Spleen (tissue), 11 donors: ENCODE measurements around the gene IL1RAPL1. TPM values are rescaled to one million over a fixed set of nuclear protein-coding genes. Genes with fewer than 3 reads are reported as not detected.
"Not testable (repeated sequence)": the region's sequence is repeated elsewhere in the genome, so short reads cannot be mapped to it uniquely, and the experiment has no call there.

Source experiments
- DNase-seq: peaks from one replicate; pipeline ENCODE4 v3.0.0-alpha.2; 2020
- H3K27ac ChIP-seq, 8 donors: fragments of 200-600 bp; sonication (generic) in 7 of 8; 1 replicate in 4 of 8; 2 replicates in 4 of 8; pipeline versions ENCODE4 v1.5.0 to v1.8.0; 2016 to 2021; ENCODE audit warnings: inconsistent platforms in 4 of 8, mild to moderate bottlenecking in 4 of 8, moderate library complexity in 1 of 8
- H3K27me3 ChIP-seq, 7 donors: fragments of 200-600 bp; sonication (generic) in 6 of 7; replicated peaks in 1 of 7; 1 replicate in 4 of 7; 2 replicates in 3 of 7; pipeline versions ENCODE4 v1.5.0 to v1.8.0; 2016 to 2021; ENCODE audit warnings: inconsistent platforms in 3 of 7, mild to moderate bottlenecking in 1 of 7
- H3K36me3 ChIP-seq, 6 donors: fragments of 200-600 bp; sonication (generic) in 5 of 6; 1 replicate in 4 of 6; 2 replicates in 2 of 6; pipeline versions ENCODE4 v1.5.0 to v1.8.0; 2016 to 2021; ENCODE audit warnings: inconsistent platforms in 2 of 6
- H3K4me1 ChIP-seq, 6 donors: fragments of 200-600 bp; sonication (generic) in 5 of 6; 1 replicate in 3 of 6; 2 replicates in 3 of 6; pipeline versions ENCODE4 v1.5.0 to v1.8.0; 2016 to 2021; ENCODE audit warnings: inconsistent platforms in 3 of 6
- H3K4me3 ChIP-seq, 8 donors: fragments of 200-600 bp; sonication (generic) in 7 of 8; 1 replicate in 4 of 8; 2 replicates in 4 of 8; pipeline versions ENCODE4 v1.5.0 to v1.8.0; 2016 to 2021; ENCODE audit warnings: inconsistent platforms in 4 of 8, mild to moderate bottlenecking in 4 of 8, moderate library complexity in 2 of 8
- H3K9me3 ChIP-seq, 8 donors: fragments of 200-600 bp; sonication (generic) in 7 of 8; 1 replicate in 4 of 8; 2 replicates in 4 of 8; pipeline versions ENCODE4 v1.5.0 to v1.8.0; 2016 to 2021; ENCODE audit warnings: inconsistent platforms in 4 of 8
- CTCF ChIP-seq, 11 experiments: fragments of 200-600 bp in 7 of 11; fragments of 450-650 bp in 4 of 11; sonication (generic) in 4 of 11; IDR thresholded peaks in 8 of 11; conservative IDR thresholded peaks in 3 of 11; 1 replicate in 7 of 11; 2 replicates in 4 of 11; pipeline versions ENCODE4 v1.4.0 to v1.8.0; 2016 to 2021; ENCODE audit warnings: antibody characterized with exemption in 11 of 11, inconsistent platforms in 4 of 11, mild to moderate bottlenecking in 1 of 11
- POLR2A ChIP-seq, 3 donors: fragments of 450-650 bp; IDR thresholded peaks; one replicate each; pipeline ENCODE4 v1.5.1; 2017; ENCODE audit warnings: antibody characterized with exemption in 3 of 3, mild to moderate bottlenecking in 1 of 3
- POLR2AphosphoS5 ChIP-seq, 3 donors: sonication (generic); formaldehyde crosslinking; IDR thresholded peaks; one replicate each; pipeline ENCODE4 v1.5.1; 2017; ENCODE audit warnings: antibody characterized with exemption in 3 of 3
- WGBS, 5 donors: extraction: QIAGEN DNeasy Blood & Tissue Kit in 3 of 5; methylation state at CpG; one replicate each; pipeline versions ENCODE4 v1.1.5 to v1.1.7; 2013 to 2018; 5-methylcytosine and 5-hydroxymethylcytosine counted together
- intact Hi-C: fragments of 100-400 bp; cut with DNase I; formaldehyde crosslinking; loops from one replicate; pipeline ENCODE4 v1.15.0; 2023; ENCODE audit warnings: low total_unique reads
- polyA plus RNA-seq, 3 donors: library from polyadenylated mRNA; stranded (reverse); fragments of 200-250 nt; gene quantifications; one replicate each; pipeline ENCODE4 v1.2.1, GENCODE V29; 2013
- total RNA-seq, 7 donors: library from RNA; depleted of rRNA in 3 of 7; stranded (reverse); fragments of >200 nt in 3 of 7; fragmentation: NEBNext Ultra II Directional in 4 of 7; extraction: Animal tissue kit (Norgen Biotek cat#: 25700) in 4 of 7; gene quantifications; one replicate each; pipeline versions ENCODE4 v1.1.0 to v1.2.1, GENCODE V29; 2016 to 2021
- donor health status: healthy with polysubstance abuse.
- donor health status: DM: no; HTN: no; CAD: no; lungs with moderate emphysema.
- donor health status: DM: no; HTN: no; CAD: no.
- donor health status: Bipolar disorder and iron deficiency.
- donor health status: healthy.
- donor health status: DM: no; HTN: no; CAD: no.
- donor health status: DM: yes; HTN: yes; CAD: no.

IL1RAPL1 gene
- total and polyA plus RNA-seq, 10 donors = 0.03 to 0.19 TPM; not detected in 8

DNA sequence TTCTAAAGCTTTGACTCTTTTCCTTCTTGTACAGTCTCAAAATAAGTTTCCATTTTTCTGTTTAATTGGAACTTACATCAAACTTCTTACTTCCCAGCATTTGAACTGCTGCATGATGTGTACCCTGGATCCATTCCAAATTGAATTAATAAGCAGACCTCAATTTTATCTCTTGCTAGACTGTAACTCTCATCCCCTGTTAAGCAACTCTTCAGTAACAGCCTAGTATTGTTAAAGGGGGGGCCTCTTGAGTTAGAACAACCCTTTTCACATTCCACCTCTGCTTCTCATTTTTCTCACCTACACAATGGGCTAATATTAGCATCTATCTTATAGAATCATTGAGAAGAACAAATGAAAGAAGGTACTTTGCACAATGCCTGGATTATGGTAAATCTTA, 169.4 kb downstream of the IL1RAPL1 start:
- Histone ChIP-seq H3K27me3 (no peaks in the 10 kb centered on the region), H3K4me1 (no peaks in the 10 kb centered on the region), H3K9me3 (no peaks in the 10 kb centered on the region), H3K27ac (no peak overlapping the region), H3K4me3 (no peak overlapping the region), H3K36me3 (no peaks in the 10 kb centered on the region)
- TF ChIP-seq CTCF (IDR thresholded peaks at IDR 0.05 in 8 of 11, conservative IDR thresholded peaks at IDR 0.05 in 3 of 11) (no peak), POLR2A (IDR thresholded peaks at IDR 0.05) (no peak), POLR2AphosphoS5 (IDR thresholded peaks at IDR 0.05) (no peak)
- intact Hi-C loops = no loop called here
- no peak for DNase-seq

DNA sequence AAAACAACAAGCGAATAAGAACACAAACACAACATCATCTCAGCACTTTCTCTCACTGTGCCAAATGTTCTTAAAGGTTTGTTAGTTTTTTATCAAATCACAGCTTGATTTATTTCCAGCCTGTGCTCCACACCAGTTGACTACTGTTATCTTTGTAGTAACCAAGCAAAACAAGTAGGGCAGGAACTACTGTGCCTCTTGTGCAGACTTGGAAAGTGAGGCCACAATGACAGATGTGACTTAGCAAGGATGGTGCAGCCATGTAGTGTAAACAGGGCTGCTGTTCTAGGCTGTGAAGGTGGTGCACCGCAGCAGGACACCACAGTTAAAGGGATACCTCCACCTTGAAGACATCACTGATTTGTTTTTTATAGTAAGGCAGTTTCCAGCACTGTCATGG, 170.0 kb downstream of the IL1RAPL1 start:
- Histone ChIP-seq H3K4me3 (no peak overlapping the region), H3K36me3 (no peaks in the 10 kb centered on the region), H3K9me3 (no peaks in the 10 kb centered on the region), H3K4me1 (no peaks in the 10 kb centered on the region), H3K27me3 (no peaks in the 10 kb centered on the region), H3K27ac (no peak overlapping the region)
- intact Hi-C loops = no loop called here
- WGBS, 5 donors = 63 to 82% (median 73%) methylated on average over 2 of the region's 2 CpGs
- no peak for TF ChIP-seq POLR2A (IDR thresholded peaks at IDR 0.05)
- no peak for TF ChIP-seq POLR2AphosphoS5 (IDR thresholded peaks at IDR 0.05)
- no peak for TF ChIP-seq CTCF (IDR thresholded peaks at IDR 0.05 in 8 of 11, conservative IDR thresholded peaks at IDR 0.05 in 3 of 11)
- no peak for DNase-seq

DNA sequence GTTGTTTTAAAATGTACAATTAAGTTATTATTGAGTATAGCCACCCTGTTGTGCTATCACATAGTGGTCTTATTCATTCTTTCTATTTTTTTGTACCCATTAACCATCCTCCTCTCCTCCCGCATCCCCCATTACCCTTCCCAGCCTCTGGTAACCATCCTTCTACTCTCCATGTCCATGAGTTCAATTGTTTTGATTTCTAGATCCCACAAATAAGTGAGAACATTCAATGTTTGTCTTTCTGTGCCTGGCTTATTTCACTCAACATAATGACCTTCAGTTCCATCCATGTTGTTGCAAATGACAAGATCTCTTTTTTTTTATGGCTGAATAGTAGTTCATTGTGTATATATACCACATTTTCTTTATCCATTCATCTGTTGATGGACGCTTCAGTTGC, 179.3 kb downstream of the IL1RAPL1 start:
- WGBS, 5 donors = 66 to 92% (median 76%) methylated on average over 2 of the region's 2 CpGs

DNA sequence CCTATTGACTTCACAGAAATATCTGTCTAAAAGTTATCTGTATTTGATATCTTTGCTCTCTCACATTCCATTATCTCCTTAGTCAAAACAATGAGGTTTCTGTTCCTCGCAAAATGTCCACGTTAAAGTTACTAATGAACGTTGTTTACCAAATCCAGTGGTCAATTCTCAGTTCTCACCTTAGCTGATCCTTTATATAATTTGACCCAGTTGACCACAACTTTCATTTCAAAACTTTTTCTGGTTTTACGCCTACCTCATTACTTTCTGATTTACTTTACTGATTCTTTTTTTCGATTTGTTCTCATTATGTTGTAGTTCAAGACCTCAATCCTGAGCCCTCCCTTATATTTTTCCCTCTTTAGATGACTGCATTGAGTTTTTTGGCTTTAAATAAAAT, 186.6 kb downstream of the IL1RAPL1 start:
- Histone ChIP-seq H3K9me3 (no peaks in the 10 kb centered on the region), H3K27ac (no peak overlapping the region), H3K4me1 (no peaks in the 10 kb centered on the region), H3K4me3 (no peak overlapping the region), H3K36me3 (no peaks in the 10 kb centered on the region), H3K27me3 (no peaks in the 10 kb centered on the region)
- TF ChIP-seq CTCF (IDR thresholded peaks at IDR 0.05 in 8 of 11, conservative IDR thresholded peaks at IDR 0.05 in 3 of 11) = no peak
- no peak for TF ChIP-seq POLR2A (IDR thresholded peaks at IDR 0.05)
- no peak for TF ChIP-seq POLR2AphosphoS5 (IDR thresholded peaks at IDR 0.05)
- 72 to 90% (median 80%) methylated on average over 5 of the region's 5 CpGs for WGBS, 5 donors
- no peak for DNase-seq
- intact Hi-C loops = no loop called here

More for the DNA sequence above, 179.3 kb downstream of the IL1RAPL1 start:
- H3K9me3 ChIP-seq, DNase-seq, H3K4me1 ChIP-seq, H3K27ac ChIP-seq, intact Hi-C loops, H3K36me3 ChIP-seq, H3K27me3 ChIP-seq, H3K4me3 ChIP-seq: not testable (repeated sequence)

DNA sequence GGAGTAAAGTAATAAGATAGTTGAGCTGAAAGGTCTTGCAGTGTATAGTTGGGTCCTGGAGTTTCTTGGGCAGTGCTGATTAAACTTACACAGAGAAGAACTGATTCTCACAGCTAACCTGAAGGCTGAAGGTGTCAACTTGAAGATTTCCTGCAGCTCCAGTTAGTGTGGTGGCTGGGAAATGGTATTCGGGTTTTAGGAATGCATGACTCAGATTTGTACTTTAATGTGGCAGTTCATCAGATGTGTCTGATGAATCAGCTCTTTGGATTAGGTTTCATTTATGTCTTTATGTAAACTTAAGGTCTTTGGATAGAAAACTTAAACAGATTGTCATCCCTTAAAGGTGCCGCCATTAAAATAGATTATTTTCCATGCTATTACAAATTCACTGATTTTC, 200.0 kb downstream of the IL1RAPL1 start:
- Histone ChIP-seq H3K9me3 (no peaks in the 10 kb centered on the region), H3K4me1 (no peaks in the 10 kb centered on the region), H3K27ac (no peak overlapping the region), H3K4me3 (no peak overlapping the region), H3K36me3 (no peaks in the 10 kb centered on the region), H3K27me3 (no peaks in the 10 kb centered on the region)
- intact Hi-C loops = no loop called here
- no peak for TF ChIP-seq POLR2A (IDR thresholded peaks at IDR 0.05)
- no peak for TF ChIP-seq CTCF (IDR thresholded peaks at IDR 0.05 in 8 of 11, conservative IDR thresholded peaks at IDR 0.05 in 3 of 11)
- no peak for TF ChIP-seq POLR2AphosphoS5 (IDR thresholded peaks at IDR 0.05)
- no peak for DNase-seq
- WGBS, 5 donors = 77 to 94% (median 83%) methylated on average over 2 of the region's 2 CpGs

DNA sequence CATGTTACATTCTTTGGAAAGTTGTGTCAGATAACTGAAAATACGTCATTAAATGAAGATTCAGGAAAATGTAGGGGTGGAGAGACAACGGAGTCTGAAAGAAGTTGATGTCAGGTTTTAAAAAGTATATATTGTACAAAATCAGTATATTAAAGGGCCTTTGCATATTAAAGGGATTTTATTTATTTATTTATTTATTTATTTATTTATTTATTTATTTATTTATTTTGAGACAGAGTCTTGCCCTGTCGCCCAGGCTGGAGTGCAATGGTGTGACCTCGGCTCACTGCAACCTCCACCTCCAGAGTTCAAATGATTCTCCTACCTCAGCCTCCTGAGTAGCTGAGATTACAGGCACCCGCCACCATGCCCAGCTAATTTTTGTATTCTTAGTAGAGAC, 213.4 kb downstream of the IL1RAPL1 start:
- H3K36me3 ChIP-seq, H3K27me3 ChIP-seq, H3K4me3 ChIP-seq, DNase-seq, H3K4me1 ChIP-seq, H3K27ac ChIP-seq, intact Hi-C loops: not testable (repeated sequence)
- 80 to 97% (median 89%) methylated on average over 5 of the region's 5 CpGs for WGBS, 5 donors
- peaks cover 0 to 22% (median 2%) of the 10 kb centered on the region in 8 donors for H3K9me3 ChIP-seq
